GM18858 (cell line): ENCODE data around the gene TLDC2.

ENCODE experiments used
- ATAC-seq: cut with Tn5 transposase; IDR thresholded peaks from one replicate; pipeline ENCODE4 v1.9.1; 2021; ENCODE audit not compliant: unreplicated experiment

TLDC2 gene

GRCh38 chr20:36849333-36850065, 26.4 kb upstream of the TLDC2 start:
- no peak for ATAC-seq

GRCh38 chr20:36850759-36851158, 25.2 kb upstream of the TLDC2 start:
- no peak for ATAC-seq

- no peak for ATAC-seq
These were observed 24.4 kb upstream of the TLDC2 start for GRCh38 chr20:36851490-36851889.

- ATAC-seq = no peak
These were observed 23.8 kb upstream of the TLDC2 start for GRCh38 chr20:36852187-36852586.

GRCh38 chr20:36854348-36855240, 21.3 kb upstream of the TLDC2 start:
- ATAC-seq = no peak

- ATAC-seq = no peak
These were observed 20.7 kb upstream of the TLDC2 start for GRCh38 chr20:36855241-36855657.

GRCh38 chr20:36856195-36856594, 19.7 kb upstream of the TLDC2 start:
- no peak for ATAC-seq

GRCh38 chr20:36856691-36857635, 19.0 kb upstream of the TLDC2 start:
- no peak for ATAC-seq

GRCh38 chr20:36859282-36859555, 16.7 kb upstream of the TLDC2 start:
- ATAC-seq = no peak

- no peak for ATAC-seq
These were observed 16.1 kb upstream of the TLDC2 start for GRCh38 chr20:36859700-36860330.

- ATAC-seq = no peak
These were observed 15.6 kb upstream of the TLDC2 start for GRCh38 chr20:36860339-36860738.

- ATAC-seq = no peak
These were observed 14.9 kb upstream of the TLDC2 start for GRCh38 chr20:36860811-36861624.

GRCh38 chr20:36861625-36861874, 14.4 kb upstream of the TLDC2 start:
- ATAC-seq = no peak

- no peak for ATAC-seq
These were observed 13.8 kb upstream of the TLDC2 start for GRCh38 chr20:36861875-36862801.

GRCh38 chr20:36862857-36863668, 12.9 kb upstream of the TLDC2 start:
- peak; percentile 30 for ATAC-seq

- ATAC-seq = no peak
These were observed 10.7 kb upstream of the TLDC2 start for GRCh38 chr20:36865076-36865860.

- ATAC-seq = no peak
These were observed 10.1 kb upstream of the TLDC2 start for GRCh38 chr20:36865861-36866149.

- no peak for ATAC-seq
These were observed 9.8 kb upstream of the TLDC2 start for GRCh38 chr20:36866164-36866563.
